Activated CD8-positive, alpha-beta T cell treated with anti-CD3 and anti-CD28 coated beads, Interleukin-2, amount 10 ng/mL, durations not matched to agents 7 days and 5 days (primary cell): Measurements from ENCODE around the gene STRN4. TPM values are rescaled to one million over a fixed set of nuclear protein-coding genes. Genes with fewer than 3 reads are reported as not detected.

ENCODE experiments used
- ATAC-seq: fragments of 150-1000 bp; cut with Tn5 transposase; one replicate; pipeline ENCODE4 v1.10.0; 2021; ENCODE audit warnings: moderate library complexity
- CTCF ChIA-PET: fragments of 350-600 bp; sonication (Branson Sonifier 250); formaldehyde crosslinking; loops from one replicate; lab custom pipeline; 2021; ENCODE audit warnings: antibody characterized with exemption; lab: Charles Lee
- POLR2A ChIA-PET: fragments of 350-600 bp; sonication (Branson Sonifier 250); formaldehyde crosslinking; loops from one replicate; lab custom pipeline; 2021; ENCODE audit warnings: antibody characterized with exemption; lab: Charles Lee
- DNase-seq: peaks from one replicate; pipeline ENCODE4 v3.0.0-alpha.2; 2020
- H3K27ac Mint-ChIP-seq: one replicate; pipeline ENCODE4 v1.8.0; 2021; ENCODE audit warnings: mild to moderate bottlenecking, mixed read lengths
- H3K27me3 Mint-ChIP-seq: one replicate; pipeline ENCODE4 v1.8.0; 2021; ENCODE audit warnings: low read depth, mixed read lengths
- H3K36me3 Mint-ChIP-seq: one replicate; pipeline ENCODE4 v1.8.0; 2021; ENCODE audit warnings: low read depth, mixed read lengths
- H3K4me1 Mint-ChIP-seq: one replicate; pipeline ENCODE4 v1.8.0; 2021; ENCODE audit warnings: low read depth, mixed read lengths
- H3K4me3 Mint-ChIP-seq: one replicate; pipeline ENCODE4 v1.8.0; 2021; ENCODE audit warnings: mild to moderate bottlenecking, mixed read lengths
- H3K9me3 Mint-ChIP-seq: one replicate; pipeline ENCODE4 v1.8.0; 2022; ENCODE audit warnings: mixed read lengths; ENCODE audit not compliant: insufficient read depth
- total RNA-seq, 2 experiments: library from RNA; stranded (reverse); gene quantifications; one replicate each; pipeline ENCODE4 v1.2.3, GENCODE V29; 2021

Gene STRN4
- total RNA-seq, 2 experiments from 2014 or later = 79.6 to 90.2 TPM

DNA sequence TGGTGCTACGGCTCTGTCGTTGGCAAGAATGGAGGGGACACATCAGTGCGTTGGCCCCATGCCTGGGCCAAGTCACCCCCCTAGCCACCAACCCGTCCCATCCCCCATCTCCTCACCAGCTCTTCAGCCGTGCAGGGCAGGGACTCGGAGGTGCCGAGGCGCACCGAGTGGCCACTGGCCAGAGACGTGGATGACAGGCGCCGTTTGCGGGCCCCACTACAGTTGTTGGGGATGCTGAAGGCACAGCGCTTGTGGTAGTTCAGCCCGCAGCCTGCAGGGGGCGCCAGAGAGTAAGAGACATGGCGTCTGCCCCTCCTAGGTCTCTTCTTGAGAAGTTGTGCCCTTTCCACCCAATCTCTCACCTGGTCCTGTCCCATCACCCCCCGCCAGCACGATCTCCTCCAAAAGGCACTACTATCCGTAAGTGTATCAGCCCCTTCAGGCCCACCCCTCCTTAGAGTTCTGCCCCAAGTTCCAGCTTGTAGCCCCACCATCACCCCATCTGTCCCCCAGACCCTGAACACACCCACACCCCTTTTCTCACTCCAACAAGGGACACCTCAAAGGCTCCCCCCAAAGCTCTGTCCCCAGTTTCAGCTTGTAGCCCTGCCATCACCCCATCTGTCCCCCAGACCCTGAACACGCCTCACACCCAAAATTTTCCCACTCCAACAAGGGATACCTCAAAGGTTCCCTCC is 41.7 kb downstream of the STRN4 start:
- H3K4me3 Mint-ChIP-seq = no peak overlapping the region
- H3K36me3 Mint-ChIP-seq = peaks cover 63% of the 10 kb centered on the region
- DNase-seq = peak; percentile 91
- no peaks in the 10 kb centered on the region for H3K27me3 Mint-ChIP-seq
- H3K4me1 Mint-ChIP-seq = peaks cover 10% of the 10 kb centered on the region
- peak overlapping the region; percentile 77 for H3K27ac Mint-ChIP-seq
- POLR2A ChIA-PET = interaction anchor here (0.6 to 4.4 kb wide), 5 partner anchors 10 to 38 kb away, joined by 3 to 19 read pairs (median 3); no protein-coding TSS in a partner anchor
- H3K9me3 Mint-ChIP-seq = no peaks in the 10 kb centered on the region
- CTCF ChIA-PET = interaction anchor here (0.7 to 6.9 kb wide), 22 partner anchors 8 to 136 kb away, joined by 3 to 84 read pairs (median 4); partner anchors contain the start of gene PRKD2
- ATAC-seq = peak; percentile 91

DNA sequence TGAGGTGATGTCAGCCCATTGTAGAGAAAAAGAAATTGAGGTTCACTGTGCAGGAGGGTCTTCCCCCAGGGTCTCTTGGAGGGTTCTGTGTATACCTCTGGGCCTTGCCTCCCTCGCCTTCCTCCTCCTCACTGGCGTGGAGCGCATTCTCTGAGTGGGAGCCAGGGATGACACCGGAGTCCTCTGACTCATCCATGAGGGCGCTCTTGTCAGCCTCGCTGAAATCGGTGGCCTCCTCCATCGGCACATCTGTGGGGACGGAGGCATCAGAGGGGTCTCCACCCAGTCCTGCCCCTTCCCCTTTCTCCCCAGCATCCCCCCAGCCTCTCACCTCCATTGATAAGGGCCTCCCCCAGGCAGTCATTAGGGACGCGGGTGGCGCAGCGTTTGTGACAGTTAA is 45.5 kb downstream of the STRN4 start:
- POLR2A ChIA-PET = no interaction called here
- no peak overlapping the region for H3K4me3 Mint-ChIP-seq
- no peak overlapping the region for H3K27ac Mint-ChIP-seq

DNA sequence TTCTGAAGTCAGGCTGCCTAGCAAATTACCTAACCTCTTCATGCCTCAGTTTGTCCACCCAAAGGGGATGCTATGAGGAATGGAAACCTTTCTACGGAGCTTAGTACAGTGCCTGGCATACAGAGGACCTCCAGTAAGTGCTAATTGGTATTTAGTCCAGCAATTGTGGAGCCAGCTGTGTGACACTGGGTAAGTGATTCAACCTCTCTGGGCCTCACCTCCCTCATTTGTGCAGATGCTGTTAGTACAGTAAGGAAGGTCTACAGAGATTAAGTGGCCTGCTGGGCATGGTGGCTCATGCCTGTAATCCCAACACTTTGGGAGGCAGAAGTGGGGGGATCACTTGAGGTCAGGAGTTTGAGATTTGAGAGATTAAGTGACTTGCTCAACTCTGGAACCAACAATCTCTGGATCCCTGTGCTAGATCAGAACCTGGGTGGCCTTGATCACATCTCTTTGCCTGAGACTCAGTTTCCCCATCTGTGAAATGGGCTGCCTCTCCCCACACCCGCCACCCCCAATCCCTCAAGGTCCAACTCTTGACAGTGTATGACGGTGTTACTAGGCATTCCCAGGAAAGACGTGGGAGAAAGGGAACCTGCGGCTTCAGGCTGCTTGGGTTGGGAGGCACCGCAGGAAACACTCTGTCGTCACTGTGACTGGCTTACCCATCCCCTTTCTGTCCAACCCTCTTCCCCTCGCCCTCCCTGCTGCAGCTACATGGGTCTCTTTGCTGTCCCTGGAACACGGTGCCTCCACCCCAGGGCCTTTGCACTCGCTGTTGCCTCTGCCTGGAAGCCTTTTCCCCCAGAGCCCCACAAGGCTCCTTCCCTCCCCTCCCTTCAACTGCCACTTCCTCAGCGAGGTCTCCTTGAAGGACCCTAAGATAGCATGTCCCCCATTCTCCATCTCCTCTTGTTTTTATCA is 47.6 kb downstream of the STRN4 start:
- DNase-seq (no peak), ATAC-seq (no peak)
- peaks cover 70% of the 10 kb centered on the region for H3K36me3 Mint-ChIP-seq
- H3K4me3 Mint-ChIP-seq = no peak overlapping the region
- POLR2A ChIA-PET = interaction anchor here (1.2 kb wide), 1 partner anchor 92 kb away, joined by 3 read pairs; no protein-coding TSS in a partner anchor
- CTCF ChIA-PET = interaction anchor here (1.4 kb wide), 1 partner anchor 30 kb away, joined by 7 read pairs; no protein-coding TSS in a partner anchor
- H3K4me1 Mint-ChIP-seq = no peaks in the 10 kb centered on the region
- H3K27me3 Mint-ChIP-seq = no peaks in the 10 kb centered on the region
- no peaks in the 10 kb centered on the region for H3K9me3 Mint-ChIP-seq
- no peak overlapping the region for H3K27ac Mint-ChIP-seq

More for the DNA sequence above, 45.5 kb downstream of the STRN4 start:
- CTCF ChIA-PET = interaction anchor here (0.9 to 5.4 kb wide), 3 partner anchors 14 to 57 kb away, joined by 3 to 53 read pairs (median 4); partner anchors contain the start of genes DACT3 and PRKD2
- no peaks in the 10 kb centered on the region for H3K9me3 Mint-ChIP-seq
- DNase-seq (no peak), ATAC-seq (no peak)
- H3K4me1 Mint-ChIP-seq = peaks cover 10% of the 10 kb centered on the region
- H3K27me3 Mint-ChIP-seq = no peaks in the 10 kb centered on the region
- H3K36me3 Mint-ChIP-seq = peaks cover 72% of the 10 kb centered on the region

DNA sequence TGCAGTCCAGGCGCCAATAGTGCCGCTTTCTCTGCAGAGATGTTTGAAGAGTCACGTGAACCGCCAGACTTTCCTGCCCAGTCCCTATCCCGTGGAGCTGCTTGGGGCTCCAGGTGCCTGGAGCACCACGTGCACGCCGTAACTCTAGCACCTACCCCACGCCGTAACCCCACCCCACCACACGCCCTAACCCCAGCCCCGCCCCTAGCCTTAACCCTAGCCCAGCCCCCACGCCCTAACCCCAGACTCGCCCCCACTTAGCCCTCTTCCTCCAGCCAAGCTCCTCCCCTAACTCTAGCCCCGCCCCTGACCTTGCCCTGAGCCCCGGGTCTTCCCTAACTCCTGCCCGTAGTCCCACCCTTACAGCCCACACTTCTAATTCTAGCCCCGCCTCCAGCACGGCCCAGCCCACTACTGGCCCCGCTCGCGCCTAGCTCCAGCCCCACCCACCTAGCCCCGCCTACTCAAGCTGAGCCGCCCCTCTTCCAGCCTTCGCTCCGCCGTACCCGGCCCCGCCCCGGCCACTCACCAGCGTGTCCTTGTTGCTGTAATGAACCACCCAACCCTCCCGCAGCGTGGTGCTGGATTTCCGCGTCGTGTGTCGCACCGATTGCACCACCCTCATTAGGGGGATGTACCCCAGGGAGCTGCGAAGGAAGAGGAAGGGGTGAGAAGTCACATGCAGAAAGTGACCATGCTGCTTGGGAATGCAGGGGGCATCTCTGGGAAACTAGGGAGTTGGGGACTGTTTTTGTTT is 48.9 kb downstream of the STRN4 start:
- no peak for DNase-seq
- H3K9me3 Mint-ChIP-seq = no peaks in the 10 kb centered on the region
- no peak overlapping the region for H3K27ac Mint-ChIP-seq

DNA sequence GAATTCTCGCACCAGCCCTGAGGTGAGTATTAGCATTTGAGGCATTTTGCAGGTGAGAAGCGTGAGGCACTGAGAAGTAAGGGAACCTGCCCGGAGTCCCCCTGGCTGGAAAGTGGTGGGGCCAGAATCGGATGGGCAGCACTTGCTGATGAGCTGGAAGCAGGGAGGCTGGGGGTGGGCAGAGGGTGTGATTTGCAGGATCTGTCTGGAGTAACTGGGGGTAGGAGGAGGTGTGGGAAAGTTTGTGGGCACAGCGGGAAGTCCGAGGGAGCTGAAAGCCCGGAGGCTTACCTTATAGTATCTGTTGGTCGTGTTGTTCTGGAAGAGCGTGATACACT is 49.4 kb downstream of the STRN4 start:
- ChIA-PET POLR2A (interaction anchor here (0.6 kb wide), 1 partner anchor 17 kb away, joined by 4 read pairs; no protein-coding TSS in a partner anchor), CTCF (interaction anchor here (1.2 kb wide), 1 partner anchor 9 kb away, joined by 4 read pairs; no protein-coding TSS in a partner anchor)
- ATAC-seq (no peak), DNase-seq (no peak)
- Mint-ChIP-seq H3K27ac (no peak overlapping the region), H3K4me3 (no peak overlapping the region), H3K4me1 (no peaks in the 10 kb centered on the region), H3K36me3 (peaks cover 79% of the 10 kb centered on the region), H3K27me3 (no peaks in the 10 kb centered on the region), H3K9me3 (no peaks in the 10 kb centered on the region)

More for the DNA sequence above, 48.9 kb downstream of the STRN4 start:
- no peaks in the 10 kb centered on the region for H3K4me1 Mint-ChIP-seq
- CTCF ChIA-PET = interaction anchor here (1.2 kb wide), 1 partner anchor 8 kb away, joined by 4 read pairs; no protein-coding TSS in a partner anchor
- POLR2A ChIA-PET = interaction anchor here (0.6 kb wide), 1 partner anchor 17 kb away, joined by 4 read pairs; no protein-coding TSS in a partner anchor
- peak; percentile 44 for ATAC-seq
- no peak overlapping the region for H3K4me3 Mint-ChIP-seq
- peaks cover 78% of the 10 kb centered on the region for H3K36me3 Mint-ChIP-seq
- no peaks in the 10 kb centered on the region for H3K27me3 Mint-ChIP-seq

- Mint-ChIP-seq H3K4me3 (no peak overlapping the region), H3K27ac (no peak overlapping the region), H3K36me3 (peaks cover 82% of the 10 kb centered on the region), H3K4me1 (no peaks in the 10 kb centered on the region), H3K27me3 (no peaks in the 10 kb centered on the region), H3K9me3 (no peaks in the 10 kb centered on the region)
- ChIA-PET POLR2A (no interaction called here), CTCF (interaction anchor here (1.2 kb wide), 1 partner anchor 9 kb away, joined by 4 read pairs; no protein-coding TSS in a partner anchor)
- ATAC-seq (no peak), DNase-seq (no peak)
Measured at GRCh38 chr19:46696052-46696451, 50.2 kb downstream of the STRN4 start.

DNA sequence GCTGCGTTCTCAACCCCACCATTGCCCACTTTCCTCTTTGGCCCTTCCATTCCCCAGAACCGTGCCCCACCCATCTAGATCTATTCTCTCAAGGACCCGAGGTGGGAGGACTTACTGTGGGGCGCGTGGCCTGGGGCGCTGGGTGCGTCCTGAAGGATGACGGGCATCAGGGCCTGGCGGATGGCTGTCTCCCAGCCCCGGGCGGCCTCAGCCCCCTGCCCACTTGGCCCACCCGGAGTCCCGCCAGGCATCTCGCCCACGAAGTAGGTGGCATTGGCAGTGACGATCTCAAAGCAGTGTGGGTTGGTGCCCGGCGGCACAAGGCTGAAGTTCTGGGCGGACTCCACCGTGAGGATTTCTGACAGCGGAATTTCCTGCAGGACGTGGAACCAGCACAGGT is 52.5 kb downstream of the STRN4 start:
- ChIA-PET POLR2A (no interaction called here), CTCF (interaction anchor here (1.0 to 1.2 kb wide), 2 partner anchors 11 to 35 kb away, joined by 3 read pairs; no protein-coding TSS in a partner anchor)
- no peak for ATAC-seq
- no peaks in the 10 kb centered on the region for H3K27me3 Mint-ChIP-seq
- peaks cover 85% of the 10 kb centered on the region for H3K36me3 Mint-ChIP-seq
- DNase-seq = no peak
- no peaks in the 10 kb centered on the region for H3K4me1 Mint-ChIP-seq
- no peaks in the 10 kb centered on the region for H3K9me3 Mint-ChIP-seq
- H3K4me3 Mint-ChIP-seq = no peak overlapping the region
- no peak overlapping the region for H3K27ac Mint-ChIP-seq

GRCh38 chr19:46692918-46693722 is 53.1 kb downstream of the STRN4 start:
- Mint-ChIP-seq H3K27me3 (no peaks in the 10 kb centered on the region), H3K27ac (peak overlapping the region; percentile 1), H3K4me3 (no peak overlapping the region), H3K4me1 (no peaks in the 10 kb centered on the region), H3K36me3 (peaks cover 80% of the 10 kb centered on the region), H3K9me3 (no peaks in the 10 kb centered on the region)
- ATAC-seq (no peak), DNase-seq (no peak)
- CTCF ChIA-PET = interaction anchor here (1.0 to 2.4 kb wide), 3 partner anchors 11 to 36 kb away, joined by 3 to 8 read pairs (median 3); no protein-coding TSS in a partner anchor
- POLR2A ChIA-PET = no interaction called here

- Mint-ChIP-seq H3K36me3 (peaks cover 79% of the 10 kb centered on the region), H3K9me3 (no peaks in the 10 kb centered on the region), H3K27ac (no peak overlapping the region), H3K4me3 (no peak overlapping the region), H3K27me3 (no peaks in the 10 kb centered on the region), H3K4me1 (no peaks in the 10 kb centered on the region)
- POLR2A ChIA-PET = interaction anchor here (0.5 kb wide), 1 partner anchor 52 kb away, joined by 3 read pairs; no protein-coding TSS in a partner anchor
- ATAC-seq (no peak), DNase-seq (no peak)
- CTCF ChIA-PET = interaction anchor here (1.5 to 2.4 kb wide), 3 partner anchors 12 to 57 kb away, joined by 5 to 8 read pairs (median 6); no protein-coding TSS in a partner anchor
Measured at GRCh38 chr19:46691948-46692347, 54.3 kb downstream of the STRN4 start.

DNA sequence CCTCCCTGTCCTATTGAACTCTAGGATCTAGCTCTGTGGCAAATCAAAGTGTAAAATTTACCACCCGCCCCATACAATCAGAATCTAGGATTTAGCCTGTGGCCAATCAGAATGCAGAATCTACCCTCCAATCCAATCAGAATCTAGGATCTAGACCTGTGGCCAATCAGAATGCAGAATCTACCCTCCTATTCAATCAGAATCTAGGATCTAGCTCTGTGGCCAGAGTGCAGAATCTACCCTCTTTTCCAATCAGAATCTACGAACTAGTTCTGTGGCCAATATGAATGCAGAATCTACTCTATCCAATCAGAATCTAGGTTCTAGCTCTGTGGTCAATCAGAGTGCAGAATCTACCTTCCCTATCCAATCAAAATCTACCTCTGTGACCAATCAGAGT is 55.1 kb downstream of the STRN4 start:
- no peak for ATAC-seq
- H3K4me1 Mint-ChIP-seq = peaks cover under 1% of the 10 kb centered on the region
- ChIA-PET POLR2A (interaction anchor here (0.7 to 1.0 kb wide), 2 partner anchors 22 to 24 kb away, joined by 3 read pairs; no protein-coding TSS in a partner anchor), CTCF (interaction anchor here (0.7 to 2.4 kb wide), 5 partner anchors 13 to 1942 kb away, joined by 3 to 8 read pairs (median 5); no protein-coding TSS in a partner anchor)
- H3K36me3 Mint-ChIP-seq = peaks cover 73% of the 10 kb centered on the region
- no peak overlapping the region for H3K27ac Mint-ChIP-seq
- no peaks in the 10 kb centered on the region for H3K9me3 Mint-ChIP-seq
- no peaks in the 10 kb centered on the region for H3K27me3 Mint-ChIP-seq
- DNase-seq = no peak
- no peak overlapping the region for H3K4me3 Mint-ChIP-seq
